ENCODE results near the gene MYO5B.

The MYO5B gene

DNA sequence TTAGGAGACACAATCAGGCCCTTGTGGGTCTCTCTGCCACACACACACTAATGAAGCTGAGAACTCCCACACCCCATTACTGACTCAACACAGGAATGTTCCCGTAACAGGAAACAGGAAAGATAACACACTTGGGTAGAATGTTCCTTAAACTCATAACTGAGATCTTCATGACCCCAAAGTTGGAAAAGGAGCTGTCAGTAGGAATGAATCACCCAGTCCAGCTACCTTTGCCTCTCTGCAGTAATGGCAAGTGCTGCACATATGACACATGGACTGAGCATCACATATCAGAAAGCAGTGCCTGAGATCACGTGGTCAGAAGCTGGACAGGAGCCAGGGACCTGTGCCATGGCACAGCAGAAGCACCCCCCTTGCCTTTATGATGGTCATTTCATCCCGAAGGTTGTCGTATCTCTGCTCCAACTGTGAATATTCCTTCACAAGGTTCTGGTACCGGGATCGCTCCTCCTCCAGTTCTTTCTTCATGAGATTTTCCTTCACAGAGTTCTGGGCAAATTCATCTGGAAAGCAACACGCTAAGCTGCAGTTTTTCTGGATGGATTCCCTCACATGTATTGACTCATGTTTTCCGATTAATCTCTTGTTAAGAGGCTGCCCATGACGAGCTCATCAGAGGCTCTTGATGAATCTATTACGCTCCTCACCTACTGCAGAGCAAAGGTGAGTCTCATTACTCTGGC lies 316.2 kb downstream of the MYO5B start:
- H2BK15ac ChIP-seq (ENCODE audit: low read length), result no peak overlapping the region

GRCh38 chr18:49878015-49878414 lies 316.9 kb downstream of the MYO5B start:
- H3K4ac ChIP-seq (ENCODE audit: low read length), result no peak overlapping the region
- no peaks in the 10 kb centered on the region for H3K79me1 ChIP-seq (ENCODE audit: low read depth, low read length)
- H3K14ac ChIP-seq (ENCODE audit: low read length), result no peak overlapping the region
- no peak overlapping the region for H2BK120ac ChIP-seq (ENCODE audit: low read depth, low read length)
- H3K4me3 ChIP-seq (ENCODE audit: low read length in 2 of 2), result no peak overlapping the region
- no peak overlapping the region for H2AFZ ChIP-seq (ENCODE audit: low read length)
- no peak for DNase-seq (ENCODE audit: low spot score)
- no peak overlapping the region for H2BK15ac ChIP-seq (ENCODE audit: low read length)
- no peak overlapping the region for H2BK12ac ChIP-seq (ENCODE audit: low read length)
- WGBS, 2 donors (ENCODE audit: extremely low coverage in 2 of 2, insufficient read length in 2 of 2, insufficient replicate concordance in 1 of 2), result no CpG with 5 or more reads among the region's 2 CpGs
- no peaks in the 10 kb centered on the region for H3K36me3 ChIP-seq (replicated peaks in 1 of 2; ENCODE audit: control insufficient read depth in 2 of 2, insufficient read depth in 2 of 2, low read length in 2 of 2)
- H3K27me3 ChIP-seq (ENCODE audit: control insufficient read depth in 3 of 3, insufficient read depth in 3 of 3, low read depth in 1 of 3, low read length in 3 of 3), result peaks cover 0 to 2% (median 0%) of the 10 kb centered on the region in 3 experiments
- H4K91ac ChIP-seq (ENCODE audit: low read depth, low read length, poor library complexity), result no peak overlapping the region
- H2AK5ac ChIP-seq (ENCODE audit: low read depth, low read length), result no peak overlapping the region
- no peak overlapping the region for H3K23ac ChIP-seq (ENCODE audit: low read depth, low read length, poor library complexity)
- no peak overlapping the region for H3K27ac ChIP-seq (replicated peaks; ENCODE audit: low read length)
- no peaks in the 10 kb centered on the region for H3K4me1 ChIP-seq (ENCODE audit: control insufficient read depth in 2 of 2, insufficient read depth in 1 of 2, low read depth in 1 of 2, low read length in 2 of 2)
- no peaks in the 10 kb centered on the region for H3K9me3 ChIP-seq (replicated peaks in 1 of 2; ENCODE audit: control insufficient read depth in 2 of 2, insufficient read depth in 1 of 2, low read depth in 1 of 2, low read length in 2 of 2)
- H4K8ac ChIP-seq (ENCODE audit: low read depth, low read length), result no peak overlapping the region
- H3K18ac ChIP-seq (ENCODE audit: low read length), result no peak overlapping the region
- H3K4me2 ChIP-seq (ENCODE audit: insufficient read depth, low read length, poor library complexity, severe bottlenecking), result no peak overlapping the region
- H3K9ac ChIP-seq (ENCODE audit: low read depth, low read length, poor library complexity), result no peak overlapping the region
- no peak overlapping the region for H2BK5ac ChIP-seq (ENCODE audit: low read length)

More for the DNA sequence above, 316.2 kb downstream of the MYO5B start:
- WGBS, 2 donors (ENCODE audit: extremely low coverage in 2 of 2, insufficient read length in 2 of 2, insufficient replicate concordance in 1 of 2), result no CpG with 5 or more reads among the region's 10 CpGs
- H4K8ac ChIP-seq (ENCODE audit: low read depth, low read length), result no peak overlapping the region
- H4K91ac ChIP-seq (ENCODE audit: low read depth, low read length, poor library complexity), result no peak overlapping the region
- no peak overlapping the region for H2BK5ac ChIP-seq (ENCODE audit: low read length)
- H3K4ac ChIP-seq (ENCODE audit: low read length), result no peak overlapping the region
- no peak overlapping the region for H2BK120ac ChIP-seq (ENCODE audit: low read depth, low read length)
- no peak overlapping the region for H2BK12ac ChIP-seq (ENCODE audit: low read length)
- no peaks in the 10 kb centered on the region for H3K36me3 ChIP-seq (replicated peaks in 1 of 2; ENCODE audit: control insufficient read depth in 2 of 2, insufficient read depth in 2 of 2, low read length in 2 of 2)
- H3K9me3 ChIP-seq (replicated peaks in 1 of 2; ENCODE audit: control insufficient read depth in 2 of 2, insufficient read depth in 1 of 2, low read depth in 1 of 2, low read length in 2 of 2), result no peaks in the 10 kb centered on the region
- H3K9ac ChIP-seq (ENCODE audit: low read depth, low read length, poor library complexity), result no peak overlapping the region
- H3K14ac ChIP-seq (ENCODE audit: low read length), result no peak overlapping the region
- H3K23ac ChIP-seq (ENCODE audit: low read depth, low read length, poor library complexity), result no peak overlapping the region
- H3K4me3 ChIP-seq (ENCODE audit: low read length in 2 of 2), result no peak overlapping the region
- H2AFZ ChIP-seq (ENCODE audit: low read length), result no peak overlapping the region
- peaks cover 0 to 2% (median 0%) of the 10 kb centered on the region in 3 experiments for H3K27me3 ChIP-seq (ENCODE audit: control insufficient read depth in 3 of 3, insufficient read depth in 3 of 3, low read depth in 1 of 3, low read length in 3 of 3)
- no peaks in the 10 kb centered on the region for H3K79me1 ChIP-seq (ENCODE audit: low read depth, low read length)
- no peaks in the 10 kb centered on the region for H3K4me1 ChIP-seq (ENCODE audit: control insufficient read depth in 2 of 2, insufficient read depth in 1 of 2, low read depth in 1 of 2, low read length in 2 of 2)
- no peak overlapping the region for H2AK5ac ChIP-seq (ENCODE audit: low read depth, low read length)
- no peak overlapping the region for H3K27ac ChIP-seq (replicated peaks; ENCODE audit: low read length)
- H3K4me2 ChIP-seq (ENCODE audit: insufficient read depth, low read length, poor library complexity, severe bottlenecking), result no peak overlapping the region
- DNase-seq (ENCODE audit: low spot score), result no peak
- no peak overlapping the region for H3K18ac ChIP-seq (ENCODE audit: low read length)

DNA sequence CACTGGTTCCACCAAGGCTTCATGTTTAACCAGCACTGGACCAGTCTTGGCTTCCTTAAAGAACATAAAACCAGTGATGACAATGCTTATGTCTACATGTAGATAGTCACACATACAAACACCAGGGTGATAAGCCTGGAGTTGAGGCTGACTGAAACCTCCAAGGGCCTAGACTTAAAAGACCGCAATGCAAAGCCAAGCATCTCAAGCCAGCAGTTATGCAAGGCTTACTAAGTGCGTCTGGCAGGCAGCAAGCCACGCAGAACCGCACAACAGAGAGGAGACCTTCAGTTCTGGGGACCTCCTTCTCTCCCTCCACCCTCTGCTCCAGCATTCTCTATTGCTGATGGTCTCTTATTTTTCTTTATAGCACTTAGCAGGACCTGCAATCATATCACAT lies 318.4 kb downstream of the MYO5B start:
- H3K4me2 ChIP-seq (ENCODE audit: insufficient read depth, low read length, poor library complexity, severe bottlenecking), result no peak overlapping the region
- no peak overlapping the region for H3K27ac ChIP-seq (replicated peaks; ENCODE audit: low read length)
- H3K14ac ChIP-seq (ENCODE audit: low read length), result no peak overlapping the region
- H2BK5ac ChIP-seq (ENCODE audit: low read length), result no peak overlapping the region
- no peak overlapping the region for H2AFZ ChIP-seq (ENCODE audit: low read length)
- no peak for DNase-seq (ENCODE audit: low spot score)
- no peak overlapping the region for H3K18ac ChIP-seq (ENCODE audit: low read length)
- H3K23ac ChIP-seq (ENCODE audit: low read depth, low read length, poor library complexity), result no peak overlapping the region
- no peak overlapping the region for H3K9ac ChIP-seq (ENCODE audit: low read depth, low read length, poor library complexity)
- H2AK5ac ChIP-seq (ENCODE audit: low read depth, low read length), result no peak overlapping the region
- no CpG with 5 or more reads among the region's 4 CpGs for WGBS, 2 donors (ENCODE audit: extremely low coverage in 2 of 2, insufficient read length in 2 of 2, insufficient replicate concordance in 1 of 2)
- no peak overlapping the region for H4K8ac ChIP-seq (ENCODE audit: low read depth, low read length)
- H2BK120ac ChIP-seq (ENCODE audit: low read depth, low read length), result no peak overlapping the region
- no peaks in the 10 kb centered on the region for H3K79me1 ChIP-seq (ENCODE audit: low read depth, low read length)
- peaks cover 0 to 6% (median 0%) of the 10 kb centered on the region in 3 experiments for H3K27me3 ChIP-seq (ENCODE audit: control insufficient read depth in 3 of 3, insufficient read depth in 3 of 3, low read depth in 1 of 3, low read length in 3 of 3)
- H3K4me1 ChIP-seq (ENCODE audit: control insufficient read depth in 2 of 2, insufficient read depth in 1 of 2, low read depth in 1 of 2, low read length in 2 of 2), result no peaks in the 10 kb centered on the region
- H3K4ac ChIP-seq (ENCODE audit: low read length), result no peak overlapping the region
- no peak overlapping the region for H3K4me3 ChIP-seq (ENCODE audit: low read length in 2 of 2)
- H2BK15ac ChIP-seq (ENCODE audit: low read length), result no peak overlapping the region
- no peaks in the 10 kb centered on the region for H3K36me3 ChIP-seq (replicated peaks in 1 of 2; ENCODE audit: control insufficient read depth in 2 of 2, insufficient read depth in 2 of 2, low read length in 2 of 2)
- H2BK12ac ChIP-seq (ENCODE audit: low read length), result no peak overlapping the region
- H3K9me3 ChIP-seq (replicated peaks in 1 of 2; ENCODE audit: control insufficient read depth in 2 of 2, insufficient read depth in 1 of 2, low read depth in 1 of 2, low read length in 2 of 2), result no peaks in the 10 kb centered on the region
- no peak overlapping the region for H4K91ac ChIP-seq (ENCODE audit: low read depth, low read length, poor library complexity)

DNA sequence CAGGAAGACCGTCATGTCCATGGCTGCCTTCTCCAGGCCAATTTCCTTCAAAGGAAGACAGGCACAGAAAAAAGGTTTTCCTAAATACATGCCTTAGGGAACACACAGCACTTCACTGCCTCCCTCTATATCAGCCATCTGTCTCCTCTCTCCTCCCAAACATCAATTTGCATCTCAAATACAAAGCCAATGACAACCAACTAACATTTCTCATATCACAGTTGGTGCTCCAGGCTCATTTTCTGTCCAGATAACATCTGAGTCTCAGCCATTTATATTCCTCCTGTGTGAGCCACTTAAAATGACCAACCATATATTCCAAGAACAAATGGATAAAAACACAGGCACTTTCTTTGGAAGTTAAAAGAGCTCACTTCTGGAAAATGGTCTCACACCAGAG lies 319.2 kb downstream of the MYO5B start:
- Histone ChIP-seq H2AFZ (ENCODE audit: low read length) (no peak overlapping the region), H3K14ac (ENCODE audit: low read length) (no peak overlapping the region), H3K9me3 (replicated peaks in 1 of 2; ENCODE audit: control insufficient read depth in 2 of 2, insufficient read depth in 1 of 2, low read depth in 1 of 2, low read length in 2 of 2) (no peaks in the 10 kb centered on the region), H3K36me3 (replicated peaks in 1 of 2; ENCODE audit: control insufficient read depth in 2 of 2, insufficient read depth in 2 of 2, low read length in 2 of 2) (no peaks in the 10 kb centered on the region), H2AK5ac (ENCODE audit: low read depth, low read length) (no peak overlapping the region), H3K79me1 (ENCODE audit: low read depth, low read length) (no peaks in the 10 kb centered on the region), H4K91ac (ENCODE audit: low read depth, low read length, poor library complexity) (no peak overlapping the region), H3K4me1 (ENCODE audit: control insufficient read depth in 2 of 2, insufficient read depth in 1 of 2, low read depth in 1 of 2, low read length in 2 of 2) (no peaks in the 10 kb centered on the region), H3K27me3 (ENCODE audit: control insufficient read depth in 3 of 3, insufficient read depth in 3 of 3, low read depth in 1 of 3, low read length in 3 of 3) (peaks cover 0 to 7% (median 0%) of the 10 kb centered on the region in 3 experiments), H4K8ac (ENCODE audit: low read depth, low read length) (no peak overlapping the region), H3K23ac (ENCODE audit: low read depth, low read length, poor library complexity) (no peak overlapping the region), H2BK15ac (ENCODE audit: low read length) (no peak overlapping the region), H3K18ac (ENCODE audit: low read length) (no peak overlapping the region), H2BK120ac (ENCODE audit: low read depth, low read length) (no peak overlapping the region), H2BK5ac (ENCODE audit: low read length) (no peak overlapping the region), H3K4me2 (ENCODE audit: insufficient read depth, low read length, poor library complexity, severe bottlenecking) (no peak overlapping the region), H3K4ac (ENCODE audit: low read length) (no peak overlapping the region), H3K27ac (replicated peaks; ENCODE audit: low read length) (no peak overlapping the region), H3K4me3 (ENCODE audit: low read length in 2 of 2) (no peak overlapping the region), H2BK12ac (ENCODE audit: low read length) (no peak overlapping the region), H3K9ac (ENCODE audit: low read depth, low read length, poor library complexity) (no peak overlapping the region)
- no CpG with 5 or more reads among the region's 1 CpG for WGBS, 2 donors (ENCODE audit: extremely low coverage in 2 of 2, insufficient read length in 2 of 2, insufficient replicate concordance in 1 of 2)
- DNase-seq (ENCODE audit: low spot score), result no peak
